ENCODE measurements around the gene TGM2.
"Not testable (repeated sequence)": the region's sequence is repeated elsewhere in the genome, so short reads cannot be mapped to it uniquely, and the experiment has no call there.

The TGM2 gene

GRCh38 chr20:38112261-38112929 is 52.7 kb downstream of the TGM2 start:
- no peak for DNase-seq

GRCh38 chr20:38111366-38112232 is 53.5 kb downstream of the TGM2 start:
- no peak for DNase-seq

GRCh38 chr20:38110525-38111178 is 54.4 kb downstream of the TGM2 start:
- DNase-seq: no peak

GRCh38 chr20:38109591-38110524 is 55.2 kb downstream of the TGM2 start:
- no peak for DNase-seq

DNA sequence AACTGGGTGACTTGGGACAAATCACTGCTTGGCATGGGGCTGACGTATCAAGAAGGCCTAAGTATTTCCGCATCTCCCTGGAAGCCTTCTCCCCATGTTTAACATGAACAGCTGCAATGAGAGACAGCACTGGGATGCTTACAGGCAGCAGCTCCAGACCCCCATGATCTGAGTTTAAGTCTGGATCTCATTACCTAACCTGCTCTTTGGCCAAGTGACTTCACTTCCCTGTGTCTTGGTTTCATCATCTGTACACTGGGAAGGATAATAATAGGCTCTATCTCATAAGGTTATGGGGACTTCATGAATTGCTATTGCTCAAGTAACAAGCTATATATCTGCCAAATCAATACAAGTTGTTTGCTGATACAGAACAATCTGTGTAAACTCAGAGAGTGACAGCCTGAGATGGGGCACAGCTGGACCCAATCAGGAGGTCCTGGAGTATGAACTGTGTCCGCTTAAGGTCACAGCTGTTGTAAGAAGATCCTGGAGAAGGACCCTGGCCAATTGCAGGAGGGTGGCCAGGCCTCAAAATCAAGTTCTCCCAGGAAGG is 56.0 kb downstream of the TGM2 start:
- no peak for DNase-seq

DNA sequence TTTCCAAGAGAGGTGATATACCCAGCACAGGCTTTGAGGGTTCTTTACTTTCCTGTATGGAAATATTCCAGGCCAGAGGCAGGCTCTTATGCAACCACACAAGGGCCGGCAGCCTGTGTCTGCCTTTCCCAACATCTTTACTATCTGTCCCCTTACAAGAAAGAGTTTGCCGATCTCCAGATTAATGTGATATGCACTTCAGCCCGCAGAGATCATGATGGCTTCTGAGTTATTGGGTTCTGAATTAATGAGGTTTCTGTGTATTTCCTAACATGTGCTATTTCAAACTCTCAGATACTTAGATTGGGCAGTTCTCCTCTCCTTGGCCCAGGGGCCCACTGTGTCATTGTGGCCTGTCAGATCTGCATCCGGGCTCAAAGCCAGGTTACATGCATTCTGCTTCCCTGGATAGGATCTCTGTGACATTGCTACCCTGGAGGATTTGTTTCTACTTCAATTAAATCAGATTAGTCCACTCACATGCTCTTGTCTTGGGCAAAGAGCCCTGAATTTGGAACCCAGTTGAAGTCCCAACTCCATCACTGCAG is 56.6 kb downstream of the TGM2 start:
- DNase-seq: no peak

GRCh38 chr20:38107916-38108315 is 57.2 kb downstream of the TGM2 start:
- not testable (repeated sequence) for DNase-seq

DNA sequence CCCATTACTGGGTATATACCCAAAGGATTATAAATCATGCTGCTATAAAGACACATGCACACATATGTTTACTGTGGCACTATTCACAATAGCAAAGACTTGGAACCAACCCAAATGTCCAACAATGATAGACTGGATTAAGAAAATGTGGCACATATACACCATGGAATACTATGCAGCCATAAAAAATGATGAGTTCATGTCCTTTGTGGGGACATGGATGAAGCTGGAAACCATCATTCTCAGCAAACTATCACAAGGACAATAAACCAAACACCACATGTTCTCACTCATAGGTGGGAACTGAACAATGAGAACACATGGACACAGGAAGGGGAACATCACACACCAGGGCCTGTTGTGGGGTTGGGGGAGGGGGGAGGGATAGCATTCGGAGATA is 57.7 kb downstream of the TGM2 start:
- DNase-seq: not testable (repeated sequence)

GRCh38 chr20:38106461-38106860 is 58.6 kb downstream of the TGM2 start:
- no peak for DNase-seq

DNA sequence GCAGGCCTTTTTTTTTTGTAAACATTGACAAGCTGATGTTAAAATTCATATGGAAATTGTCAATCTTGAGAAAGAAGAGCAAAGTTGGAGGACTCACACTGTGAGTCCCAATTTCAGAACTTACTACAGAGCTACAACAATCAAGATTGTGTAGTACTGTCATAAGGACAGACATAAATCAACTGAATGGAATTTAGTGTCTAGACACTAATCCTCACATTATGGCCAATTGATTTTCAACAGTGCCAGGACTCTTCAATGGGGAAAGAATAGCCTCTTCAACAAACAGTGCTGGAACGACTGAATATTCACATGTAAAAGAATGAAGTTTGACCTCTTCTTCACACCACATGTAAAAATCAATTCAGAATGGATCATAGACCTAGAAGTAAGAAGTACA is 60.8 kb downstream of the TGM2 start:
- DNase-seq: no peak

DNA sequence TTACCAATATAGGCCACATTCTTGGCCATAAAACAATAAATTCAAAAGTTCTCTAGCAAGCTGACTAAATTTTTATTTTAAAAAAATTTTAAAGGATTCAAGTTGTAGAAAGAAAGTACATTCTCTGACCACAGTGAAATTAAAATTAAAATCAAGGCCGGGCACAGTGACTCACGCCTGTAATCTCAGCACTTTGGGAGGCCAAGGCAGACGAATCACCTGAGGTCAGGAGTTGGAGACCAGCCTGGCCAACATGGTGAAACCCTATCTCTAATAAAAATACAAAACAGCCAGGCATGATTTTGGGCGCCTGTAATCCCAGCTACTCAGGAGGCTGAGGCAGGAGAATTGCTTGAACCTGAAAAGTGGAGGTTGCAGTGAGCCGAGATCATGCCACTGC is 62.9 kb downstream of the TGM2 start:
- not testable (repeated sequence) for DNase-seq

DNA sequence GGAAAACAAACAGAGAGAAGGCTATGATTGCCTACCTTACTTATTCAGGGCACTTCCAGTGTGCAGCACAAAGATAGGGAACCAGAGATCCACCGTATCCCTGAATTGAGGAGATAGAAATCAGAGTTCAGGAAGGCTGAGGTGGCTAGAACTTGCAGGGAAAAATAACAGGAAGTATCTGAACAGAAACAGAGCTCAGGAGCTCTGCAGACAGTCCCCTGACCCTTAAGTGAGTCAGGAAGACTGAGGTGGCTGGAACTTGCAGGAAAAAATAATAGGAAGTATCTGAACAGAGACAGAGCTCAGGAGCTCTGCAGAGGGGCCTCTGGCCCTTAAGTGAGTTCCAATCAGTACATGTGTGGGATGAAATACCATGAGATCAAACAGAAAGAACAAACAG is 66.1 kb downstream of the TGM2 start:
- DNase-seq: no peak

DNA sequence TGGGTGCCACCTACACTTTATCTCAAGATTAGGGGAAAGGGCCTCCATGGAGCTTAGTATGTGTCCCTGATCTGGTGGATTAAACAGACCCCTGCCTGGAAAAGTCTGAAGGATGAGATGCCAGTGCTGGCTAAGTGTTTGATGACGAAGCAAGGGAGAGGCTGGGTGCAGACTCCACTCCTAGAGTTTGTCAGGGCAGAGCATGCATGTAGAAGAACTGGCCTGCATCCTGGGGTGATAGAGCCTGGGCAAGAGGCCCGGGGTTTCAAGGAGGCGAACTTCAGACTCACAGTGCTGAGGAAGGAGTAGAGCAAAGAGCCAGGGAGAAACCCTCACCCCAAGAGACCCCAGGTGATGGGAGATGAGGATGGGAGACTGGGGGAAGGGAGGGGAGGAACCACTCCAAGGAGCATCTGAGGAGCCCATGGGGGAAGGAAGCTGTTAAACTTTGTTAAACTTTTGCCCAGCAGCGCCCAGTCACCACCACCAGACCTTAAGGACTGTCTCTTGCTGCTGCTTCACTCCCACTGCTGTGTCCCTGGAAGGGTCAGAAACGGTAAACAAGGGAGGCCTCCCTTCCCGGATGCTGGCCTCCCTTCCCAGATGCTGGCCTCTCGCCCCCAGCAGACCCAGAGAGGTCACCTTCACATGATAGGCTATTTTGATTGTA is 69.9 kb downstream of the TGM2 start:
- no peak for DNase-seq

GRCh38 chr20:38094373-38094891 is 70.6 kb downstream of the TGM2 start:
- DNase-seq: peak; percentile 18

- DNase-seq: no peak
Observed at GRCh38 chr20:38093641-38094077, 71.4 kb downstream of the TGM2 start.

GRCh38 chr20:38092915-38093314 is 72.2 kb downstream of the TGM2 start:
- DNase-seq: no peak

DNA sequence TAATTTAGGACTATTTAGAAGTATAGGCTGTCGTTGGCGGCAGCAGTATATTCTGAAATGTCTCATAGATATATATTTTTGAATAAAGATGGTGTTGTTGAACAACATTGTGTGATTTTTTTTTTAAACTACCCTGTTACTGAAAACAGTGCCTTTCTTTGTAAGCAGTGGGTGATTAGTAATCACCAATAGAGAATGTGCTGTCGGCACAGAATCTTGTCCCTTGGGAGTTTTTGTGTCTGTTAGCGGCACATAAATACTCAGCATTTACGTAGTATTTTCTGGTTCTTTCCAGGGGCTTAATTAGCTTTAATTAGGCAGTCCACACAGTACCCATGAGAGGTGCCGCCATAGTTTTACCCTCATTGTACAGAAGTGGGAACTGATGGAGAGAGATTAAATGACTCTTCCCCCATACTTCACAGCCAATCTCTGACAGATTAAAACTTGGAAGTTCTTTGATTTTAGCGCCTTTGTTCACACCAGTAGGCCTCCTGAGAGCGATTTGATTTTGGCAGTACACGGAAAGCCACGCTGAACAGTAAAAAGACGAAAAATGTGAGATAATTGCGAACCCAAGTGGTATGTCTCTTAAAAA is 72.7 kb downstream of the TGM2 start:
- DNase-seq: no peak

DNA sequence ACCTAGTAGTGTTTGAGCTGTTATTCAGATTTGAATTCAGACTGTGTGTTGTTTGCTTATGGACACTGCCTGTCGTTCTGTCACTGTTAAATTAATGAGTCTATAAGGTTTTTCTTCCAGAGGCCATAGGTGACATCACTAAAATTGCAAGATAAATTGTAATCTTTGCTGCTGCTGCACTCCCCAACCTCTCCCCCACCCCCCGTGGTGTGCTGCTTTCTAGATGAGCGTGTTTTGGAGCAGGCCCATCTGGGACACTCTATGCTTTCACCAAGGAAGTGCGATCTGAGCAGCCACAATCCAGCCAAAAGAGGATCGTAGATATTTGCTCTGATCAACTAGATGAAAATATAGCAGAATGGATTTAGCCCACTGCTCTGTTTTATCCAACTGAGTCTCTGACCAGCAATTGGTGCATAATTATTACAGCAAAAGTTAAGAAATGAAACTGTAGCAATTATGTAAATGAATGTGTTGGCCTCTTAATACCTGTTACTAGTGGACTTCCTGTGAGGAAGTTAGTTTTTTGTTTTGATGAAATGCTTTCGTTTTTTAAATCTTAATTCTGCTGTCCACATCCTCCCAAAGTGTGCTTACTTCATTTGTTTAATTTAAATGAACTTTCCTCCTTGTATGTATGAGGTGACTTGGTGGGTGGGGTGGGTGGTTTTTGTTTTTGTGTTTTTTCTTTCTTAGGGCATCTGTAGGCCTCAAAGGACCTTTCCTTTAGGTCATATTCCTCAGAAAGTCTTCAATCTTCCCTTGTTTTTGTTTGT is 73.4 kb downstream of the TGM2 start:
- DNase-seq: no peak

DNA sequence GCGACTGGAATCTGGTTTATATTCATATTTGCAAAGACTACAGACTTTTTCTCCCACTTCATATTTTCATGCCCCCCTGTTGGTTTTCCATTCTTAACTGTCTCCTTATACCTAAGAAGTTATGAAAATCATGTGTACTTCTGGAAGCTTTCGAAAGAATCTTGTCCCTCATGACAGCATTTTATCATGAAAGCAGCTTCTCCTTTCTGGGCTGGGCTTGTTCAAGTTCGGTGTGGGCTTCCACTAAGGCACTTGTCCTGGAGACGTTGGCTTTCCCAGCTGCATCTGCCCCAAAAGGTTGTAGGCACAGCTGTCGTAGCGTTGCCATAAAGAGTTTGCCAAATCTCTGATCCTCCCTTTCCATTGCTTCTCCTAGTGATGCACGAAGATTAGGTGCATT is 75.0 kb downstream of the TGM2 start:
- no peak for DNase-seq

DNA sequence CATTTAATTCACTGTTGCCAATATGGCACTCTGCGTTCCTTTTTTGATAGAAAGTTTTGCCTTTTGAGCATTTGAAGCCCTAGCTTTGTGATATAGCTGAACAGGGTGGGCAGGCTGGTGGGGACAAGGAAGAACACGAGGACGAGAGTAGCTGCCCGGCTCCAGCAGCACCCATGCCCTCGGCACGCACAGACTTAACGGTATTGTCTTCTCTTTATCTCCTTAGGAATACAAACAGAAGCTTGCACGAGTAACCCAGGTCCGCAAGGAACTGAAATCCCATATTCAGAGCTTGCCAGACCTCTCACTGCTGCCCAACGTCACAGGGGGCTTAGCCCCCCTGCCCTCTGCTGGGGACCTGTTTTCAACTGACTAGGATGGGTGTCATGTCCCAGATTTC is 75.6 kb downstream of the TGM2 start:
- no peak for DNase-seq
